NB4 (cell line): Measurements from ENCODE around the gene SPOCK3.

Experiments used
- DNase-seq: peaks from one replicate; pipeline ENCODE4 v3.0.0; 2010; ENCODE audit warnings: low read depth
- H3K4me3 ChIP-seq: one replicate; pipeline ENCODE4 v1.5.1; 2011; ENCODE audit warnings: mild to moderate bottlenecking, low read depth, low read length, moderate library complexity
- CTCF ChIP-seq: IDR thresholded peaks from one replicate; pipeline ENCODE4 v1.5.1; 2012; ENCODE audit warnings: low read depth, low read length
- MAX ChIP-seq: IDR thresholded peaks from 2 replicates; pipeline ENCODE4 v1.6.1; 2011; ENCODE audit warnings: low read depth, low read length
- MYC ChIP-seq: IDR thresholded peaks from 2 replicates; pipeline ENCODE4 v1.6.1; 2011; ENCODE audit warnings: low read depth, low read length
- POLR2A ChIP-seq: IDR thresholded peaks from 2 replicates; pipeline ENCODE4 v1.6.1; 2011; ENCODE audit warnings: mild to moderate bottlenecking; ENCODE audit not compliant: insufficient read length; ENCODE audit errors: extremely low read depth

SPOCK3 gene

GRCh38 chr4:167020410-167020809 is 213.9 kb downstream of the SPOCK3 start:
- H3K4me3 ChIP-seq = no peak overlapping the region
- DNase-seq = peak; percentile 20
- peak; percentile 23 for TF ChIP-seq CTCF
- no peak for TF ChIP-seq MAX

- no peak for TF ChIP-seq CTCF
- no peak for TF ChIP-seq POLR2A
- no peak for TF ChIP-seq MYC
- TF ChIP-seq MAX = no peak
- H3K4me3 ChIP-seq = no peak overlapping the region
- DNase-seq = no peak
These were observed 219.3 kb downstream of the SPOCK3 start for GRCh38 chr4:167014944-167015343.

DNA sequence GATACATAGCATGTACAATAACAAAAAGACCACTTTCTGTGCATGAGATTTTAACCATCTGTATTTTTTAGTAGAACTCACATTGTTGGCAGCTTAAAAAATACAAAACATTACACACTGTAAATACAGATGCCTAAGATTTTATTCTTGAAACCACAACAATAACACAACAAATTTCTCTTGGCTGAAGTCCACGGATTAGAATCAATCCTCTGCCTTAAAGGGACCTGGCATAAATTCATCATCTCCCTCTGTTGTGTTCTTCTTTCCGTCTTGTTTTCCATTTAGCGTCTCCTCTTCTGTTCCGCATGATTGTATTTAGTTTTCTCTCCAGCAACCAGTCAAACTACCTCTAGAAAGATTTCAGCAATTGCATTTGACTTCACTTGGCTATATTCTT is 231.0 kb downstream of the SPOCK3 start:
- DNase-seq = no peak
- no peak overlapping the region for H3K4me3 ChIP-seq
- TF ChIP-seq POLR2A (no peak), MAX (no peak), MYC (no peak), CTCF (no peak)

DNA sequence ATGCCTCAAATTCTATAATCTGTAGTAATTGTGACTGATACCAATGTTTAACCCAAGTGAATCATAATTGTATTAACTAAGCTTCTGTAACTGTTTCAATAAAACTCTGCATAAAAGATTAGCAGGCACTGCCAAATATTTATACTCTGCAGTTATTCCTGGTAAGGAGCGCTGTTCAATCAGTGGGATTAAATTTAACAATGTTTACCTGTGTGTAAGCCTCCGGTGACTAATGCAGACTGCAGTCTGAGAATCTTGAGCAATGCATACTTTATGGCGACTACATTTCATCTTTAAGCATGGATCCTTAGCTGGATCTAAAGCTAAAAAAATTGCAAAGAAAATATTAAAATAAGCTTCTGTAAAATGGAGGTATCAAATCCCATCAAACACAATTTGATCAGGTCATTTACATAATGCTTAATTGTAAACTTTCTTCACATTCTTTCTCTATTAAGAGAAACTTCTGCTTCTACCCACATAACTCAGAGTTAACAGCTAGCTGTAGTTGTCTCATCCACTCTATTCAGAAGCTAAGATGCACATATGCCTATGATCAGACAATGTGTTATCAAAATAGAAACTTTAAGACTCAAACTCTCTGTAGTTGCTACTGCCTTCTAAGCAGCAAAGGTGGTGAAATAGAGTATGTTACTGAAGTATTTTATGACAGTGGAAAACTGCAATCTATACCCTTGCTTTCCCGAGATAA is 234.0 kb downstream of the SPOCK3 start:
- DNase-seq = no peak
- TF ChIP-seq POLR2A (no peak), MYC (no peak), CTCF (no peak), MAX (no peak)
- no peak overlapping the region for H3K4me3 ChIP-seq

DNA sequence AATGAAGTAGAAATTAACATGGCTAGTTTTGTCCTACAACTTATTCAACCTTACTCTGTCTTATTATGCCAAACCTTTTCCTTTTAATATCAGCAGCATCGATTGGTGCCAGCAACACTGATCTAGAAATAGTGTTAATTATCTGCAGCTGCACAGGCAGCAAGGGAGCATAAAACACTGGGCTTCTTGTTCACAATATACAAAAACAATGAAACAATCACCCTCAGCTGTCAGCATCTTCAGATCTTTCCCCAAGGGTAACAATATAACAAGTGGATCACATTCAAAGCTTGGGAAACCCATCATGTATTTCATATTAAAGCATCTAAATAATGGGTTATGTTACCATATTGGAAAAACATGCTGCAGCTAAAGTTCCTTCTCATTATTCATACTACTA is 238.1 kb downstream of the SPOCK3 start:
- TF ChIP-seq MYC (no peak), CTCF (no peak), POLR2A (no peak), MAX (no peak)
- H3K4me3 ChIP-seq = no peak overlapping the region
- DNase-seq = no peak

- no peak for DNase-seq
- no peak overlapping the region for H3K4me3 ChIP-seq
- TF ChIP-seq POLR2A (no peak), MYC (no peak), MAX (no peak)
These were observed 239.6 kb downstream of the SPOCK3 start for GRCh38 chr4:166994686-166995085.
